Measurements from ENCODE around the gene NAA50. TPM values are rescaled to one million over a fixed set of nuclear protein-coding genes. Genes with fewer than 3 reads are reported as not detected.

NAA50 gene
- polyA plus RNA-seq, 1 of the 3 experiments (the other 2 are of a cell fraction) = 79.5 TPM

GRCh38 chr3:113668015-113668414 is 78.0 kb downstream of the NAA50 start:
- H3K27me3 ChIP-seq (ENCODE audit: insufficient read depth) = no peaks in the 10 kb centered on the region
- no peaks in the 10 kb centered on the region for H4K20me1 ChIP-seq (ENCODE audit: insufficient read depth)
- TF ChIP-seq YY1 (IDR thresholded peaks at IDR 0.05; ENCODE audit: low read depth) (no peak), FOXJ3 (CRISPR knock-in tag; IDR thresholded peaks at IDR 0.05) (no peak), MXI1 (IDR thresholded peaks at IDR 0.05; ENCODE audit: low read depth, low read length) (no peak), FOSL2 (IDR thresholded peaks at IDR 0.05; ENCODE audit: borderline replicate concordance, low read depth) (no peak), USF2 (IDR thresholded peaks at IDR 0.05; ENCODE audit: borderline replicate concordance, low read depth, low read length) (no peak), RAD21 (IDR thresholded peaks at IDR 0.05; ENCODE audit: low read length) (no peak), ELF1 (IDR thresholded peaks at IDR 0.05) (no peak), CHD2 (IDR thresholded peaks at IDR 0.05; ENCODE audit: low read length, partially characterized antibody) (no peak), PBX3 (IDR thresholded peaks at IDR 0.05) (no peak), REST (IDR thresholded peaks at IDR 0.05; ENCODE audit: low read depth, low read length) (no peak), SMC3 (IDR thresholded peaks at IDR 0.05; ENCODE audit: low read depth, low read length) (no peak), TAF1 (IDR thresholded peaks at IDR 0.05; ENCODE audit: borderline replicate concordance, low read depth, low read length) (no peak), NFIC (IDR thresholded peaks at IDR 0.05; ENCODE audit: borderline replicate concordance) (no peak), MEF2A (IDR thresholded peaks at IDR 0.05; ENCODE audit: borderline replicate concordance, low read depth) (no peak), RCOR1 (IDR thresholded peaks at IDR 0.05; ENCODE audit: low read length) (no peak), EP300 (IDR thresholded peaks at IDR 0.05; ENCODE audit: borderline replicate concordance in 1 of 2, low read depth in 1 of 2, low read length in 1 of 2) (no peak), SIN3A (IDR thresholded peaks at IDR 0.05; ENCODE audit: borderline replicate concordance, low read depth, low read length) (no peak)
- H2AFZ ChIP-seq (ENCODE audit: low read depth) = no peak overlapping the region
- H3K4me3 ChIP-seq (ENCODE audit: low read depth in 2 of 2, low read length in 1 of 2) = no peak overlapping the region
- no peaks in the 10 kb centered on the region for H3F3A ChIP-seq (replicated peaks; ENCODE audit: insufficient read depth)
- H3K9ac ChIP-seq = no peak overlapping the region
- no peaks in the 10 kb centered on the region; a peak in 1 of 4 replicates for H3K4me1 ChIP-seq (ENCODE audit: control insufficient read depth in 1 of 2, insufficient read depth in 2 of 2, low read depth in 1 of 2, low read length in 1 of 2)
- no peak for DNase-seq
- peaks cover 7 to 23% of the 10 kb centered on the region in 2 experiments for H3K36me3 ChIP-seq (replicated peaks in 1 of 2; ENCODE audit: control insufficient read depth in 1 of 2, insufficient read depth in 2 of 2, low read length in 1 of 2)
- no peaks in the 10 kb centered on the region for H3K79me2 ChIP-seq (ENCODE audit: insufficient read depth)
- CTCF ChIA-PET = interaction anchor here (0.6 to 0.7 kb wide), 3 partner anchors 8 to 81 kb away, joined by 3 to 4 read pairs (median 4); no protein-coding TSS in a partner anchor
- 90% methylated on average over 4 of the region's 4 CpGs for WGBS (ENCODE audit: low lambda C conversion rate)
- POLR2A ChIA-PET = no interaction called here
- no peaks in the 10 kb centered on the region for H3K9me2 ChIP-seq
- H3K4me2 ChIP-seq = no peak overlapping the region
- no peak overlapping the region for H3K27ac ChIP-seq (ENCODE audit: low read depth in 2 of 2, low read length in 1 of 2)
- no peaks in the 10 kb centered on the region for H3K9me3 ChIP-seq

Other genes starting within 250 kb of the NAA50 start
- gene SPICE1, start 231.1 kb downstream of the NAA50 start, polyA plus RNA-seq (2012; rRNA removed) = 3.9 and 4.6 TPM in 2 replicates
- gene SIDT1, start 213.7 kb downstream of the NAA50 start, polyA plus RNA-seq (2012; rRNA removed) = 0.02 and 0.03 TPM in 2 replicates
- gene USF3, start 49.6 kb downstream of the NAA50 start, polyA plus RNA-seq (2012; rRNA removed) = 3.1 and 4.4 TPM in 2 replicates
- gene ATP6V1A, start 786 bp upstream of the NAA50 start, polyA plus RNA-seq (2012; rRNA removed) = 12.1 and 16.7 TPM in 2 replicates
- gene GRAMD1C, start 92.5 kb upstream of the NAA50 start, polyA plus RNA-seq (2012; rRNA removed) = 1.2 and 1.3 TPM in 2 replicates
- gene ZDHHC23, start 201.8 kb upstream of the NAA50 start, polyA plus RNA-seq (2012; rRNA removed) = 3.7 and 6.4 TPM in 2 replicates